Smooth muscle cell (in vitro differentiated cells): ENCODE measurements around the gene PGBD5. TPM values are rescaled to one million over a fixed set of nuclear protein-coding genes. Genes with fewer than 3 reads are reported as not detected.
A peak's percentile ranks its signal among the peaks of the same experiment; 100 is the strongest.

Source experiments
- DNase-seq: peaks from one replicate; lab custom pipeline; 2025; ENCODE audit not compliant: unreplicated experiment; lab: John Stamatoyannopoulos, UW
- H2AFZ ChIP-seq: fragments of 200-600 bp; sonication (generic); 2 replicates; pipeline ENCODE4 v1.6.0; 2016; ENCODE audit warnings: antibody characterized with exemption, low read depth, mild to moderate bottlenecking
- H3F3A ChIP-seq: fragments of 200-600 bp; sonication (generic); 2 replicates; pipeline ENCODE4 v1.6.0; 2017; ENCODE audit warnings: antibody characterized with exemption, low read depth
- H3K27ac ChIP-seq: fragments of 200-600 bp; sonication (generic); 2 replicates; pipeline ENCODE4 v1.5.1; 2016; ENCODE audit warnings: low read depth, mild to moderate bottlenecking
- H3K27me3 ChIP-seq: fragments of 200-600 bp; sonication (generic); 2 replicates; pipeline ENCODE4 v1.6.1; 2016; ENCODE audit warnings: low read depth, mild to moderate bottlenecking
- H3K36me3 ChIP-seq: fragments of 200-600 bp; sonication (generic); 2 replicates; pipeline ENCODE4 v1.5.1; 2016; ENCODE audit warnings: low read depth
- H3K4me1 ChIP-seq: fragments of 200-600 bp; sonication (generic); 2 replicates; pipeline ENCODE4 v1.5.1; 2016; ENCODE audit warnings: low read depth
- H3K4me2 ChIP-seq: fragments of 200-600 bp; sonication (generic); 2 replicates; pipeline ENCODE4 v1.6.0; 2016; ENCODE audit warnings: mild to moderate bottlenecking
- H3K4me3 ChIP-seq: fragments of 200-600 bp; sonication (generic); 2 replicates; pipeline ENCODE4 v1.5.1; 2016; ENCODE audit warnings: mild to moderate bottlenecking
- H3K79me2 ChIP-seq: fragments of 200-600 bp; sonication (generic); 2 replicates; pipeline ENCODE4 v1.6.0; 2016; ENCODE audit warnings: low read depth, mild to moderate bottlenecking
- H3K9ac ChIP-seq: fragments of 200-600 bp; sonication (generic); 2 replicates; pipeline ENCODE4 v1.6.0; 2016; ENCODE audit warnings: low read depth
- H3K9me3 ChIP-seq: fragments of 200-600 bp; sonication (generic); replicated peaks from 2 replicates; pipeline ENCODE4 v1.5.1; 2016; ENCODE audit warnings: low read depth
- H4K20me1 ChIP-seq: fragments of 200-600 bp; sonication (generic); 2 replicates; pipeline ENCODE4 v1.6.0; 2016; ENCODE audit warnings: low read depth
- WGBS: methylation state at CpG from one replicate; pipeline ENCODE4 v1.1.7; 2016; ENCODE audit warnings: low lambda C conversion rate; 5-methylcytosine and 5-hydroxymethylcytosine counted together
- polyA plus RNA-seq: library from polyadenylated mRNA; unstranded; fragments of >200 nt; fragmentation: Nextera tagmentation; extraction: Ambion mirVana; gene quantifications from 2 replicates; pipeline ENCODE4 v1.2.1, GENCODE V29; 2016
- total RNA-seq: library from RNA; depleted of rRNA; stranded (reverse); fragments of >200 nt; gene quantifications from 2 replicates; pipeline ENCODE4 v1.2.3, GENCODE V29; 2014
- TF ChIP-seq, protein P1 (sequence below): fragments of 200-600 bp; sonication (generic); IDR thresholded peaks from 2 replicates; pipeline ENCODE4 v1.5.1; 2017; ENCODE audit warnings: borderline replicate concordance, mild to moderate bottlenecking, antibody characterized with exemption; ENCODE audit not compliant: insufficient read depth, poor library complexity, severe bottlenecking

The PGBD5 gene
- total and polyA plus RNA-seq, 2 experiments from 2014 or later: 0.83 to 0.94 TPM

DNA sequence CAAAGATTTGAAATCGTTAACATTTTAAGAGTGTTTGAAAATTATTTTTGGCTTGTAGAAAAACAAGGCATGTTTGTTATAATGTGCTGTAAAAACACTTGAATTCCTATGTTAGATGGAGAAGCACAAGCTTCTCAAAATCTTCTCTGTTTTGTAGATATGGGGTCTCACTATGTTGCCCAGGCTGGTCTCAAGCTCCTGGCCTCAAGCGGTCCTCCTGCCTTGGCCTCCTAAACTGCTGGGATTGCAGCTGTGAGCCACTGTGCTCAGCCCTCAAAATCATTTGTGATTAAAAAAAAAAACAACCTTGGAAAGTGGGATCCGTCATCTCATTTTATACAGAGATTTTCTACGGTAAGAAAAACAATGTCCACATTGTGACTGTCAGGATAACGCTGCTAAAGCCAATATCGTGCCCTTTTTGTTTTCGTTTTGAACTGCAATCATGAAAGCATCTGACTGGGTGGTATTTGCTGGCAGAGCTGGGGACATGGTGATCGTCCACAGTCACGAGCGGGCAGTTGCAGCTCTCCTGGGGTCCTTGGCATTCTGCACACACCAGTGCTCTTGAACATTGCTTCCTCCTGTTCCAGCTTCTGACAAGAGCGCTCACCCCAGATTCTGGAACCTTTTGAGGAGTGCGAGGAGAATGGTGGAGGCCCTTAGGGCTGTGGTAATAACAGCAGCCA, 112.5 kb downstream of the PGBD5 start:
- Histone ChIP-seq H3K4me1 (no peaks in the 10 kb centered on the region), H3K4me2 (no peak overlapping the region), H3K79me2 (no peaks in the 10 kb centered on the region), H3K27ac (no peak overlapping the region), H3K4me3 (no peak overlapping the region), H4K20me1 (no peaks in the 10 kb centered on the region), H3K27me3 (no peaks in the 10 kb centered on the region), H3F3A (no peaks in the 10 kb centered on the region), H3K9me3 (no peaks in the 10 kb centered on the region), H3K36me3 (no peaks in the 10 kb centered on the region), H3K9ac (no peak overlapping the region), H2AFZ (no peak overlapping the region)
- TF ChIP-seq, protein P1, sequence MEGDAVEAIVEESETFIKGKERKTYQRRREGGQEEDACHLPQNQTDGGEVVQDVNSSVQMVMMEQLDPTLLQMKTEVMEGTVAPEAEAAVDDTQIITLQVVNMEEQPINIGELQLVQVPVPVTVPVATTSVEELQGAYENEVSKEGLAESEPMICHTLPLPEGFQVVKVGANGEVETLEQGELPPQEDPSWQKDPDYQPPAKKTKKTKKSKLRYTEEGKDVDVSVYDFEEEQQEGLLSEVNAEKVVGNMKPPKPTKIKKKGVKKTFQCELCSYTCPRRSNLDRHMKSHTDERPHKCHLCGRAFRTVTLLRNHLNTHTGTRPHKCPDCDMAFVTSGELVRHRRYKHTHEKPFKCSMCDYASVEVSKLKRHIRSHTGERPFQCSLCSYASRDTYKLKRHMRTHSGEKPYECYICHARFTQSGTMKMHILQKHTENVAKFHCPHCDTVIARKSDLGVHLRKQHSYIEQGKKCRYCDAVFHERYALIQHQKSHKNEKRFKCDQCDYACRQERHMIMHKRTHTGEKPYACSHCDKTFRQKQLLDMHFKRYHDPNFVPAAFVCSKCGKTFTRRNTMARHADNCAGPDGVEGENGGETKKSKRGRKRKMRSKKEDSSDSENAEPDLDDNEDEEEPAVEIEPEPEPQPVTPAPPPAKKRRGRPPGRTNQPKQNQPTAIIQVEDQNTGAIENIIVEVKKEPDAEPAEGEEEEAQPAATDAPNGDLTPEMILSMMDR: no peak
- DNase-seq: no peak
- WGBS: 82% methylated on average over 12 of the region's 12 CpGs

DNA sequence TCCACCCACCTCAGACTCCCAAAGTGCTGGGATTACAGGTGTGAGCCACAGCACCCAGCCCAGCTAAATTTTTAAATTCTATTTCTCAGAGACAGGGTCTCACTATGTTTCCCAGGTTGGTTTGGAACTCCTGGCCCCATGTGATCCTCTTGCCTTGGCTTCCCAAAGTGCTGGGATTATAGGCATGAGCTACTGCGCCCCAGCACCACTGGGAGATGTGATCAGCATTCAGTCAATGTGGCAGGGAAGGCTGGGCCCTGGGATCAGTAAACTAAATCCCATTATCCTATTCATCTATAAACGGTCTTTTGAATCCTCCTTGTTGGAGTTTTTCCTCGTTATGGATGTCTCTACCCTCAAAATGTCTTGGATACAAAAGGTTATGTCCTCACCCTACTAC, 113.5 kb downstream of the PGBD5 start:
- Histone ChIP-seq H3F3A (no peaks in the 10 kb centered on the region), H3K27me3 (no peaks in the 10 kb centered on the region), H3K36me3 (no peaks in the 10 kb centered on the region), H2AFZ (no peak overlapping the region), H4K20me1 (no peaks in the 10 kb centered on the region), H3K27ac (no peak overlapping the region), H3K9ac (no peak overlapping the region), H3K4me1 (no peaks in the 10 kb centered on the region), H3K79me2 (no peaks in the 10 kb centered on the region), H3K9me3 (no peaks in the 10 kb centered on the region), H3K4me2 (no peak overlapping the region), H3K4me3 (no peak overlapping the region)
- TF ChIP-seq, protein P1: no peak
- WGBS: 79% methylated on average over 3 of the region's 3 CpGs
- no peak for DNase-seq

DNA sequence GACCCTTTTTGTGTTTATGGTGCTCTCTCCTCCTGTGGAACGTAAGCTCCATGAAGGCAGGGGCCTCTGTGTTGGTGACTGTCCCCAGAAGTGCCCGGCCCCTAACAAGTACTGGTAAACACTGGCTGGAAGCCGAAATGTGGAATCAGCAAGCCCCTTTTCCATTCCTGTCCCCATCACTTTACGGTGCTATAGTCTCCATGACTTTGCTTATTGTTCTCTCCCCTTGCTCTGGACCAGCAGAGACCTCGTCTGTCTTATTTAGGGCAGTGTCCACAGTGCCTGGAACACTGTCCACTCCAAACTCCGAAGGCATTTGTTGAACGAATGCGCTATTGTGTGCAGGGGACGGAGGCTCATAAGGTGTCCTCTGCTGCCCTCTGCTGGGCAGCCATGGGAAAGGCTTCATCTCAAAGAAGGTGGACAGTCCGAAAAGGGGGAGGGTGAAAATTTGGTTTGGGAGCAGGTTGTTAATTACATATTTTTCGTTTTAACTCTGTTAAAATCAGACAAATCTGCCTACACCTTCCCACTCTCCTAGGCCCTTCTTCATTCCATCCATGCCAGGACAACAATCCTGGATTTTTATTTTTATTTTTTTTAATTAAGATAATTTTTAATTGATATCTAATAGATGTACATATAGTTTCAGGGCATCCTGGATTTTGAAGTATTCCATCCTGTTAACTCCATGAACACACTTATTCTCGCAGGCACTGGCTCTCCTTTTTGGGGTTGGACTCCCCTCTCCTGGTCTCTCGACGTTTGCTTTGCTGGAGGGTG, 115.6 kb downstream of the PGBD5 start:
- no peaks in the 10 kb centered on the region for H3K9me3 ChIP-seq
- no peak overlapping the region for H3K9ac ChIP-seq
- H3K27me3 ChIP-seq: no peaks in the 10 kb centered on the region
- TF ChIP-seq, protein P1: peak; percentile 97
- H3K4me3 ChIP-seq: no peak overlapping the region
- H3K4me2 ChIP-seq: no peak overlapping the region
- no peaks in the 10 kb centered on the region for H3K4me1 ChIP-seq
- no peaks in the 10 kb centered on the region for H4K20me1 ChIP-seq
- H3K36me3 ChIP-seq: no peaks in the 10 kb centered on the region
- H3K27ac ChIP-seq: no peak overlapping the region
- H2AFZ ChIP-seq: no peak overlapping the region
- no peaks in the 10 kb centered on the region for H3K79me2 ChIP-seq
- peak; percentile 22 for DNase-seq
- no peaks in the 10 kb centered on the region for H3F3A ChIP-seq
- WGBS: 35% methylated on average over 14 of the region's 14 CpGs
